Muscle of arm (tissue), 12 donors: ENCODE data around the gene MAS1L. TPM values are rescaled to one million over a fixed set of nuclear protein-coding genes. Genes with fewer than 3 reads are reported as not detected.

Source experiments
- DNase-seq: peaks from one replicate; pipeline ENCODE4 v3.0.0-alpha.2; 2013
- polyA plus RNA-seq, 12 donors: library from polyadenylated mRNA; unstranded; fragments of 120-200 nt; gene quantifications; one replicate each; pipeline ENCODE4 v1.2.1, GENCODE V29; 2013; ENCODE audit not compliant: insufficient read length in 12 of 12

The MAS1L gene
- polyA plus RNA-seq, 12 donors = not detected

GRCh38 chr6:29510746-29511300 is 23.1 kb upstream of the MAS1L start:
- no peak for DNase-seq

GRCh38 chr6:29510202-29510601 is 22.4 kb upstream of the MAS1L start:
- no peak for DNase-seq

GRCh38 chr6:29509711-29510110 is 22.0 kb upstream of the MAS1L start:
- DNase-seq = no peak

- no peak for DNase-seq
These were observed 21.5 kb upstream of the MAS1L start for GRCh38 chr6:29509239-29509638.

- no peak for DNase-seq
These were observed 19.6 kb upstream of the MAS1L start for GRCh38 chr6:29507319-29507718.

GRCh38 chr6:29506446-29507067 is 18.8 kb upstream of the MAS1L start:
- DNase-seq = no peak

GRCh38 chr6:29505808-29506207 is 18.1 kb upstream of the MAS1L start:
- no peak for DNase-seq

- no peak for DNase-seq
These were observed 17.2 kb upstream of the MAS1L start for GRCh38 chr6:29504961-29505360.

- no peak for DNase-seq
These were observed 14.8 kb upstream of the MAS1L start for GRCh38 chr6:29502597-29502996.

- no peak for DNase-seq
These were observed 14.4 kb upstream of the MAS1L start for GRCh38 chr6:29502181-29502580.

GRCh38 chr6:29501106-29501505 is 13.3 kb upstream of the MAS1L start:
- no peak for DNase-seq

- DNase-seq = no peak
These were observed 12.8 kb upstream of the MAS1L start for GRCh38 chr6:29500594-29500993.

GRCh38 chr6:29499704-29500103 is 11.9 kb upstream of the MAS1L start:
- DNase-seq = no peak

- DNase-seq = no peak
These were observed 9.2 kb upstream of the MAS1L start for GRCh38 chr6:29496961-29497360.

- no peak for DNase-seq
These were observed 7.8 kb upstream of the MAS1L start for GRCh38 chr6:29495571-29495970.

- no peak for DNase-seq
These were observed 6.4 kb upstream of the MAS1L start for GRCh38 chr6:29494131-29494530.

- DNase-seq = no peak
These were observed 5.5 kb upstream of the MAS1L start for GRCh38 chr6:29493261-29493660.

- DNase-seq = no peak
These were observed 3.8 kb upstream of the MAS1L start for GRCh38 chr6:29491574-29491973.

- DNase-seq = no peak
These were observed 2.8 kb upstream of the MAS1L start for GRCh38 chr6:29490552-29490951.

GRCh38 chr6:29490055-29490454 is 2.3 kb upstream of the MAS1L start:
- DNase-seq = no peak

- DNase-seq = no peak
These were observed 1.5 kb upstream of the MAS1L start for GRCh38 chr6:29489286-29489685.

- no peak for DNase-seq
These were observed 1.1 kb upstream of the MAS1L start for GRCh38 chr6:29488874-29489273.

- DNase-seq = no peak
These were observed 625 bp downstream of the MAS1L start for GRCh38 chr6:29487131-29487530.

- DNase-seq = no peak
These were observed 1.2 kb downstream of the MAS1L start for GRCh38 chr6:29486577-29486976.
